ENCODE data around the gene PTAR1.
"Not testable (repeated sequence)": the region's sequence is repeated elsewhere in the genome, so short reads cannot be mapped to it uniquely, and the experiment has no call there.

PTAR1 gene

GRCh38 chr9:69759421-69760277, at the start of gene PTAR1:
TSS of gene PTAR1 (minus strand) at chr9:69760011. CDS start at chr9:69759938, 73 bp downstream.
- peak; percentile 90 for DNase-seq

GRCh38 chr9:69809304-69809863, 49.6 kb upstream of the PTAR1 start:
- no peak for DNase-seq

- no peak for DNase-seq
Observed at GRCh38 chr9:69806627-69807026, 46.8 kb upstream of the PTAR1 start.

GRCh38 chr9:69805962-69806515, 46.2 kb upstream of the PTAR1 start:
- no peak for DNase-seq

- no peak for DNase-seq
Observed at GRCh38 chr9:69801989-69802388, 42.2 kb upstream of the PTAR1 start.

GRCh38 chr9:69800027-69800426, 40.2 kb upstream of the PTAR1 start:
- DNase-seq = not testable (repeated sequence)

GRCh38 chr9:69799521-69799920, 39.7 kb upstream of the PTAR1 start:
- not testable (repeated sequence) for DNase-seq

GRCh38 chr9:69798744-69799143, 38.9 kb upstream of the PTAR1 start:
- DNase-seq = no peak

GRCh38 chr9:69797675-69798074, 37.9 kb upstream of the PTAR1 start:
- no peak for DNase-seq

- no peak for DNase-seq
Observed at GRCh38 chr9:69794356-69794755, 34.5 kb upstream of the PTAR1 start.

GRCh38 chr9:69785757-69786156, 25.9 kb upstream of the PTAR1 start:
- DNase-seq = no peak

- DNase-seq = no peak
Observed at GRCh38 chr9:69773258-69773657, 13.4 kb upstream of the PTAR1 start.

- DNase-seq = no peak
Observed at GRCh38 chr9:69771775-69772418, 12.1 kb upstream of the PTAR1 start.

- DNase-seq = no peak
Observed at GRCh38 chr9:69768716-69769115, 8.9 kb upstream of the PTAR1 start.

- DNase-seq = no peak
Observed at GRCh38 chr9:69768101-69768500, 8.3 kb upstream of the PTAR1 start.

- DNase-seq = not testable (repeated sequence)
Observed at GRCh38 chr9:69763862-69764261, 4.1 kb upstream of the PTAR1 start.

GRCh38 chr9:69762527-69762926, 2.7 kb upstream of the PTAR1 start:
- DNase-seq = no peak

GRCh38 chr9:69760278-69760610, 433 bp upstream of the PTAR1 start:
- no peak for DNase-seq

- DNase-seq = no peak
Observed at GRCh38 chr9:69759021-69759420, 790 bp downstream of the PTAR1 start.

- no peak for DNase-seq
Observed at GRCh38 chr9:69757996-69758675, 1.7 kb downstream of the PTAR1 start.

GRCh38 chr9:69755205-69755604, 4.6 kb downstream of the PTAR1 start:
- DNase-seq = no peak

- no peak for DNase-seq
Observed at GRCh38 chr9:69753830-69754229, 6.0 kb downstream of the PTAR1 start.

GRCh38 chr9:69750085-69750484, 9.7 kb downstream of the PTAR1 start:
- no peak for DNase-seq

All from activated naive CD4-positive, alpha-beta T cell treated with Interleukin-2 at 50 U/mL for 16 hours (primary cell).